Measurements from ENCODE around the gene POC1B.
"Not testable (repeated sequence)": the region's sequence is repeated elsewhere in the genome, so short reads cannot be mapped to it uniquely, and the experiment has no call there.

POC1B gene

DNA sequence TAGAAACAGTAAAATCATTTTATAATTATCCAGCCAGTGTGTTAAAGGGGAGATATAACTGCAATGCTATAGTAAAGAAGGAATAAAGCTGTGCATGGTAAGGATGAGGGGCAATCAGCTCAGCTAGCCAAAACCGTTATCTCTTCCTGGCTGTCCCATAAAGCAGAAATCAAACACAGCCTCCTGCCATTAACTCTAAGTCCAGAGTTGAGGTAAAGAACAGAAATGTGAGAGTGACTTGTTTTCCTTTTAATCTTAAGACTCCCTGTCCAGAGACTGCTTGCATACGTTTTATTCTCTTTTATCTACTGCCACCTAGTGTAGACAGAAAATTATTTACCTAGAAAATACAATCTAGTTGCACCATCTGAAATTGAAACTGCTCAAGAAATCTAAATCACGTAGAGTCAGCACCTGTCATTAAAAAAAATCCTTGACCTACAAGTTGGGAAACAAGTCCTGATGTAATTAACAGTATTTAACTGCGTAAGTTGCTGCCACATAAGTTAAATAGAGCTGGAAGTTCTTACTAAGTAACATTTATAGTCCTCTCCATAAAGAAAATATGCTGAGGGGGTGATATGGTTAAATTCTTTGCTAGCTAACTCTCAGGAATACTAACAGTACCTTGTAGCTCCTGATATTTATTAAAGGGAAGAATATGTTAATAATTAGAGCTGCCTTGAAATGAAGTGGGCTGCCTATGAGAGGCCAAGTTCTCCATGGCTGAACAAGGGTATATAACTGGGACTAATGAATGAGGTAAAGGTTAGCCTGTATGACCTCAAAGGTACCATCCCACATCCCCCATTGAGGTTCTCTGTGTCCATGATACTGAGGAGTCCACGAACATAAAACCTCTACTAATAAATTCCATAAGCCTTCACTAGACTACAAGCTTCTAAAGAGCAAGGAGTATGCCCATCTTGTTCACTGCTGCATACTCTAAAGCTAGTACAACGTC, 63.9 kb downstream of the POC1B start:
- no peak for DNase-seq (ENCODE audit: low read depth)

DNA sequence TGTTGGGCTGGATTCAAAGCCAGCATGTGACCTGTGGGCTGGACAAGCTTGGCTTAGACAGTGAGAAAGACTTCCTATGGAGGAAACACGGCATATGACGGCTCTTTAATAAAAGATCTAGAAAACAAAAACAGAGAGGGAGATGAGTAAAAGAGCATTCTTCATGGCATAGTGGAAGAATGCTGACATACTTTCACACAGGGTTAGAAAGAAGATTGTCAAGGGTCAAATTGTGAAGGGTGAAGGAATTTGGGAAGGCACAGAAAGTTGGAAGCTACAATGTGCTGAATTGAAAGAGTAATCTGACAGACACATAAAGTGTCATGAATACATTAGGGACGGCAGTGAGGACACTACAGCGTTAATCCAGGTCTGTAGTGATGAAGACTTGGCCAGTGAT, 64.7 kb downstream of the POC1B start:
- DNase-seq (ENCODE audit: low read depth): no peak

DNA sequence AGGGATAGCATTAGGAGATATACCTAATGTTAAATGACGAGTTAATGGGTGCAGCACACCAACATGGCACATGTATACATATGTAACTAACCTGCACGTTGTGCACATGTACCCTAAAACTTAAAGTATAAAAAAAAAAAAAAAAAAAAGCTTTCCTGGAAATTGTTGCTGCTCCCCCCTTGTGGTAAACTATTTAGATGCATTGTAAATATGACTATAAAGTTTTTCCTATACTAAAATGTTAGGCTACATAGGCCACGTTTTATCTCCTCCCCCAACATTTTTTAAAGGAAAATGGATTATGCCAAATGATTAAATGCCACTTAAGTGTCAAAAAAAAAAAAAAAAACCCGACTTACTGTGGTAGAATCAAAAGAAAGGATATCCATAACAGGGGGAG, 66.6 kb downstream of the POC1B start:
- not testable (repeated sequence) for DNase-seq (ENCODE audit: low read depth)

DNA sequence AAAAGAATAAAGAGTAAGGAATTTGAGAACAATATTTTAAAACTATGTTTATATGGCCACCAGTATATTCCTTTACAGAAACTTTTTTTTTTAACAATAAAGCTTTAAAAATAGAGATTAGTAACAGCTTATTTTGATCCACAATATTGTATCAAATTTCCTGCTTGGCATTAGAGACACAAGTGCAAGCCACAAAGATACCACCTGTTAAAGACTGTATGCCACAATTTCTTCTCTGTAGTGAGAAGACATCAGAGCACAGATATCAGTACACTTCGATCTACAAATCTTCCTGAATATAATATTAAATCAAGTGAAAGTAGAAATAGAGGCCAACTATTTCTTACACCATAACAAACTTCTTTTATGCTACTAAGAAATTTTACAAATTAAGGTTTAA, 69.3 kb downstream of the POC1B start:
- no peak for DNase-seq (ENCODE audit: low read depth)

DNA sequence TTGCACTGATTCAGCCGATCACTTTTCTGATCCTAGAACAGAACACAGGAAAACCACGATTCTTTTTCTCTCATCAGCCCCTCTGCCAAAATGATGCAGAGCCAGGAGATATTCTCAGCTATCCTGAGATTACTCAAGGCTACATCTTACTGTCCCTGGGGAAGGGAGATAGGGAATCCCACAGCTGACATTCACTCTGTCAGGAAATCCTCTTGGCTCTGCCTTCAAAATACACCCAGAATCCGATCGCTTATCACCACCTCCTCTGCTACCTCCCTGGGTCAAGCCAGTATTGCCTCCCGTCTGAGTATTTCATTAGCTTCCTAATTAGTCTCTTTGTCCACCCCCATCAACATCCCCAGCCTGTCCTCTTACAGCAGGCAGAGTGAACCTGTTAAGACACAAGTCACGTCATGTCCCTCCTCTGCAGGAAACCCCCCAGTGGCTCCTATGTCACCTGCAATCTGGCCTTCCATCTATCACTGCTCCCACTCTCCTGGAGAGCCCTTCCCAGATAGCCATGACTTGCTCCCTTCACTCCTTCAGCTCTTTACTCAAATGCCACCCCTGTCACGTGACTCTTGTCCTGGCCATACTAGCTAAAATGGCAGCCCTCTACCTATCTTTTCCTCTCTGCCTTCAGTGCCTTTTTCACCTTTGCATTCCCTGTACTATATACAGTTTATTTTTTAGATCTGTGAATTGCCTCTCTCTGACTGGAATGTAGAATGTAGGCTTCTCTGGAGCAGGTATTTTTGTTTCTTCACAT, 71.6 kb downstream of the POC1B start:
- DNase-seq (ENCODE audit: low read depth): no peak

DNA sequence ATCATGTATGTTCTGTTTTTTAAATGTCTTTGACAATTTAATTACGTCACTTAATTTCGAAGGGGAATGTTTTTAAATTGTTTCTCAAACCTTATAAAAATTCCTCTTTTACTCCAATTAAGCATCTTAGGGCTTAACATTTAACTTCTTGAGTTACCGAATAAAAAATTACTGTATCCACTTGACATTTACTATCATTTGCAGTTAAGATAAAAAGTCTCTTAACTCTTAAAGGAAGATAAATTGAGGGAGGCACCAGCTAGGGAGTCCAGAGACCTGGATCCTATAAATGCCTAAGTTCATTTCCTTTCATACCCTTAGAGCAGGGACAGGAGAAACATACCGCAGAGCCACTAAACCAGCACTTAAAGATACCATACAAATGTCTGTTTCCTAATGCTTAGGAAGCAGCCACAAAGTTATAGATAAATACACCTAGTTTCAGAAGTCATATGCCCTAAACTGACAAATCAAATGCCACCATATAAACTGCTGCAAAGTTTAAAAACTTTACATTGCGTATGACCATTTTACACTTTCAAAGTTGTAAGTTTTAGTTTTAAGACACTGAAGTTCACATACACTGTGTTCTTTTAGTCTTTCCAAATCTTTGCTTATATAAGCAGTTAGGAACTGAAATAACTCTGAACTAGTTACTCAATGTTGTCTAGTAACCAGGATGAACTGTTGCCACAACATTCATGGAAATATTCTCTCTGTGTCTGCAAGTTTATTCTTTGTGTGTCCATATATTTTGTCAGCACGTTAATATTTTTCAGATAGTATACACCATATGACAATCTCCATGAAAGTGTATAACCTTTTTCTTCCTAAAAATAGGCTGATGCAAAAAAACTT, 72.5 kb downstream of the POC1B start:
- DNase-seq (ENCODE audit: low read depth): no peak

DNA sequence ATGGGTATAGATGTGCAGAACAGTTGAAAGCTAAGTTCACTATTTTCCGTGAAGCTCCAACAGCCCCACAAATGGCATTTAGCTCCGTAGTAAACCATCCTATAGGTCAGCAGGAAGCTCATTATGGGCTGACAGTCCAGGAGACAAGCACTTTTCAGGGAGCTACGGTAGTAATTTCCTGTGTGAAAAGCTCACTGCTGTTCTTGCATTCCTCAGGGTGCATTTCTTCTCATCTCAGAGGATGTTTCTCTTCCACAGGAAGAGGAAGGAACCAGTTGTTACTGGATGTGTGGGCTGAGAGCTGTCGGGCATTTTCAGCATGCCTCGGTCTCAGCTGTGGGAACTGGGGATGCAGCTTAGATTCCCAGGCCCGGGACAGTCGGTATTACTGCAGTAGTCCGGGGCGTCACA, 74.0 kb downstream of the POC1B start:
- no peak for DNase-seq (ENCODE audit: low read depth)

DNA sequence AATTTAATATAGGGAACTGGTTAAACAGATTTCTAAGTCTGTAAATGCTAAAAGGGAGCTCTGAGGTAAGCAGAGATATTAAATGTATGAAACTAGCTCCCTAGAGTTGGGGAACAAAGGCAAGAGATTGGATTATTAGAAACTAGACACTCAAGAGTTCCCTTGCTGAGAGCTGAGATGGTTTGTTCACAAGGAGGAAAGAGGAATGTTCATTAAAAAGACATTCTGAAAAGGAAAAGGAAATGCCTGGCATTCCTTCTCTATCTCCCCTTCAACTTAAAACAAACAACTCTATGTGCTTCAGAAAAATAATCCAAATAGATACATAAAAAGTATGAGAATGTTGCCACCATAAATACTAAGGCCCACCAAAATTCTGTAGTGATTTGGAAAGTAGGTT, 74.9 kb downstream of the POC1B start:
- no peak for DNase-seq (ENCODE audit: low read depth)

DNA sequence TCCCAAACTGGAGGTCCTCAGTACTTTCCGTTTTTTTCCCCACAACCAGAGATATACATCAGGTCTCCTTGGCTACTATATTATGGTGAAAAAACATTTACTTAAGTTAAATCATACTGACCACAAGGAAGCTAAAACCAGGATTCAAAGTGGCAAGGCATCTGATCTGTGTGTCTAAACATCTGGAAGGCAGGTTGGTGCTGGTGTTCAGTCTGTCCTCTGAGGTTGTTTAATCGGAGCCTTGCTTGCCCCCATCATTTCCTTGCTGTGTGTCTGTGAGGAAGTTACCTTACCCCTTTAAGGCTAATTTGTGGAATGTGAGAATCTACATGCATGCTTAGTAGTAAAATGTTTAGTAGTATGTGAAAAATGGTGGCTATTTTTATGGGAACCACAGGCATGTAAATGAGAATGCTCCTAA, 76.9 kb downstream of the POC1B start:
- DNase-seq (ENCODE audit: low read depth): no peak

DNA sequence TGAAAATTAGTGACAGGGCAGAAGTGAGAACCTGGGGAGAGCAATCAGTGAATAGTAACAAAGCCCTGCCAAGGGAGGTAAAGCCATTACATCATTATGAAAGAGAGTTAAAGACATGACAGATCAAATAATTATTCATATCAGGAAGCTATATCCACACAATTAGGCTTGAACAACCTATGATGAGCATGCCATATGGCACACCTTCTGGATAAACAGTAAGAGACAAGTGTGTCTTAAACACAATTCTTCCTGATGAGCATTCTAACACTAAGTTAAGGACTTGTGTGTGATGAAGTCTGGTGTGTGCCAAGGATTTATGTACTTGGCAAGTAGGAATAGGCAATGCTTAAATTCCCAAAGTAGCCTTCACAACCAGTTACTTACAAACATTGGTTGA, 77.3 kb downstream of the POC1B start:
- no peak for DNase-seq (ENCODE audit: low read depth)

DNA sequence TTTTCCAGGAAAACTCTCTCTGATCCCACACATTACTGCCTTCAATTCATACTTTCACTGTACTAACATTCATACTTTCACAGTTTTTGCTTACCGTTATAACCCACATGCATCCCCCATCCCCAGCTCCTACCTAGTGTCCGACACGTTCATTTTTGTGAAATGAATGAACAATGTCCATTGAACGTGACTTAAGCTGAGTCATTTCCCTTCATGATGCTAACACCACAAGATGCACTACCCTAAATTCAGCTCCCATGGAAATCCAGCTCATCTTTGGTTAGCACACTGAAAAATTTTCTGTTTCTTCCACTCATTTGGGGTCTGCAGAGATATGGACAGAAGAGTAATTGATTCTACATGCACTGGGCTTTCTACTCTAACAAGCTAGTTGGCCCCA, 85.9 kb downstream of the POC1B start:
- DNase-seq (ENCODE audit: low read depth): no peak

DNA sequence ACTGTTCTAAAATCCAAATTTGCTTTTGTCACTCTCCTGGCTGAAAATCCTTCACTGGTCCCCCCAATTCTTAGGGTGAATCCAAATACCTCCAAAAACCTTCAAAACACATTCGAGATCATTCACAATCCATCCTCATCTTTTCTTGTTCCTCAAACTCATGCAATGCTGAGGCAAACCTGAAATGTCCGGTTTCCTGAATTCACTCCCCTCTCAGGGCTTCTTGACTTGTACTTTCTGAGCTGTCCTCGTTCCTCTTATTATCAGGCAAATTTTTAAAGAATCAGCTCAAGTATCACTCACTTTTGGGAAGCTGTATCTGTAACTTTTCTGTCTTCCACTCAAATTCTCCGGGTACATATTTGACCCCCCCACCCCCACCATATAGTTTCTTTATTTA, 88.6 kb downstream of the POC1B start:
- no peak for DNase-seq (ENCODE audit: low read depth)

DNA sequence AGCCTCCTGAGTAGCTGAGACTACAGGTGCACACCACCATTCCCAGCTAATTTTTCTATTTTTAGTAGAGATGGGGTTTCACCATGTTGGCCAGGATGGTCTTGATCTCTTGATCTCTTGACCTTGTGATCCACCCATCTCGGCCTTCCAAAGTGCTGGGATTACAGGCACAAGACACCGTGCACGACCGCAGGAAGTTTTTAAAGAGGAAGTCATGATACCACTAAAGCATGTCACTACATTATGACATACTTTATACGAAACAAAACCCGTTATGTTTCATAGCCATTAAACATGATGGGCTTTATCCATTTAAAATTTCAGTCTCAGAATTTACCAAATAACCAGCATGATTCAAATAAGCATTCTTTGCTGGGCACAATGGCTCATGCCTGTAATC, 89.8 kb downstream of the POC1B start:
- DNase-seq (ENCODE audit: low read depth): no peak

DNA sequence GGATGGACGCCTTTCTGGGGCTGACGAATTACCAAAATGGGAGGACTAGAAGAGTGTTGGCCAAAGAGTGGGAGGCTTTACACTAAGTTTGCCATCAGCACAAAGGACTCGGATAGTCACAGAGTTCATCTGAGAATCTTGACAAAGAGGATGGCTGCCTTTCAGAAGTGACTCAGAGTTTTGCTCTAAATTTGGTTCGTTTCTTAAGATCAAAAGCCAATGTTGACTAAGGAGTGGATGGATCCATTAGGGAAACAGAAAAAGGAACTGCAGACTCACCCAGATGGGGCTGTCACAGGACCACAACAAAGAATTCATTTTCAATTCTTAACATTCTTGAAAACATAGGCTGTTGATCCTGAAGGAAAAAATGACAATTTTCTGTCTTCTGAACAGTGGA, 92.2 kb downstream of the POC1B start:
- DNase-seq (ENCODE audit: low read depth): no peak

DNA sequence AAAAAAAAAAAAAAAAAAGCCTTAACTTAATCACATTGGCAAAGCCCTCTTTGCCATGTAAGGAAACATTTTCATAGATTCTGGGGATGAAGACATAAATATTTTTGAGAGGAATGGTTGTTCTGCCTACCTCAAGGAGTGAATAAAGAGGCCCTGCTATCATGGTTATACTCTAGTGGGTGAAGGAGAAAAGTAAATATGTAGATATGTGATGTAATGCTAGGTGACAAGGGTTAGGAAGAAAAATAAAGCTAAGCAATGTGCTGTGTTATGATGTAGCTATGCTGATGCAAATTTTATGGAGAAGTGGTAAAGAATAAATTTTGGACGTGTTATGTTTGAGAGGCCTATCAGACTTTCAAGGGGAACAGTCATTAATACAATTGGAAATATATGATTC, 93.5 kb downstream of the POC1B start:
- no peak for DNase-seq (ENCODE audit: low read depth)

DNA sequence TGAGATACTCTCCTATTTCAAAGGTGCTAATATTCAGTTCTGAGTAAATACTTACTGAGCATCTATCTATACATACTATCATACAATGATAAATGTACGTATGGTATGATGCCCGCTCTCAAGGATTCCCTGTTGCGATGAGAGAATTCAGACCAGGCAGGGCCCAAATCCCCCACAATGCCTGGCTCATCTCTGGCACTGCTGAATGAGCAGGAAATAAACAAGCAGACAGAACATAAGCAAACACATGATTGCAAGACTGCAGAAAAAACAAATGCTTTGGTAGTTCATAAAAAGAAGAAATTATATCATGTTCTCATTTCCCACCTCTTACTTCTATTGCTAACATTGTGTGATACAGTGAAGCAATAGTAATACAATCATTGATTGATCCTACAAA, 96.3 kb downstream of the POC1B start:
- DNase-seq (ENCODE audit: low read depth): no peak

DNA sequence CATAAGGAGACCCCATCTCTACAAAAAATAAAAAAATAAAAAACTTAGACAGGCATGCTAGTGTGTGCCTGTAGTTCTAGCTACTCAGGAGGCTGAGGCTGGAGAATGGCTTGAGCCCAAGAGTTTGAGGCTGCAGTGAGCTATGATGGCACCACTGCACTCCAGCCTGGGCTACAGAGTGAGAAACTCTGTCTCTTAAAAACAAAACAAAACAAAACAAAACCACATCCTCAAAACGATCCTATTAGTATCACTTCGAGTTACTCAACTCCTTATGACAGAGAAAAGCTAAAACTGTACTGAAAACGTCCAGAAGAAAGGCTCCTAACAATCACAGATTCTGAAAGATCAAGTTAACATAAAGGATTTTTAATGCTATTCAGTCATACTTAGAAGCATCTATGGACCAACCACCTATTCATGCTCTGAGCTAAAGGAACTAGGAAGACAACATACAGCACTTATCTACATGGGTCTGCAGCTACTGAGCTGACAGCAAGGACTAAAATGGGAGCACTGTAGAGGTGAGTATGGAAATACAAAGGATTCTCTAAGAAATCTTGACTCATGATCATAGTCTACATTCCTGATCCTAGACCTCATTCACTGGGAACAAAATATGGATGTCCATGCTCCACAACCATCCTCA, 98.2 kb downstream of the POC1B start:
- DNase-seq (ENCODE audit: low read depth): no peak

DNA sequence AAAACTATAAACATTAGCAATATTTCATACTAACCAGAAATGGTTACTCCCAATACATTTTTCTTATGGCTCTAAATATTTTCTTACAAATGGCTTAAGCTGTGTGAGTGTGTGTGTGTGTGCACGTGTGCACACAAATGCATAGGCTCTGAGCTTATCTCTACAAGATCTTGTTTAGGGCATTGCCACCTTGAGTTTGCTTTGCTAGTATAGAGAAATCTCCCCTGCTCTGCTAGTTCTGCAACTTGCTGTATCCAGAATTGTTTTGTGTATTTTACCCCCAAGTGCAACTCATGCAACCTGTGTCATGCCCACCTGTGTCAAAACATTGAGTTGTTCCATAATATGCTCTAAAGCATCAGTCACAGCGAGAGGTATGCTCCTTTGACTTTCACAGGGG, 101.0 kb downstream of the POC1B start:
- DNase-seq (ENCODE audit: low read depth): no peak

DNA sequence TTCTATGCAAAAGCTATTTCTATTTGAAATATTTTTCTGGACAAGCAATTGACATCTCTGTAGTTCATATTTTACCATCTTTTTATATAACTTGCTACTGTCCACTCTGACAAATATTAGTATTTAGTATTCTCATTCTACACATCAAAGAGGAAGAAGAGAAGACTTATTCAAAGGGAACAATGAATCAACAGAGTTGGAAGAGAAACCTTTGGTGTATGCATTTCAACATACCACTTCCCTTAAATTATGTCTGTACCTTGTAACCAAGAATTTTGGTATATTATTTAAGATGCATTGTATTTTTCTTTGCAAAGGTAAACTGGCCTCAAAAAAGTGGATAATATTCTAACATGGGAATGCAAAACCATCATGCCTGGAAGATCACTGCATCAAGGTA, 101.5 kb downstream of the POC1B start:
- DNase-seq (ENCODE audit: low read depth): no peak

DNA sequence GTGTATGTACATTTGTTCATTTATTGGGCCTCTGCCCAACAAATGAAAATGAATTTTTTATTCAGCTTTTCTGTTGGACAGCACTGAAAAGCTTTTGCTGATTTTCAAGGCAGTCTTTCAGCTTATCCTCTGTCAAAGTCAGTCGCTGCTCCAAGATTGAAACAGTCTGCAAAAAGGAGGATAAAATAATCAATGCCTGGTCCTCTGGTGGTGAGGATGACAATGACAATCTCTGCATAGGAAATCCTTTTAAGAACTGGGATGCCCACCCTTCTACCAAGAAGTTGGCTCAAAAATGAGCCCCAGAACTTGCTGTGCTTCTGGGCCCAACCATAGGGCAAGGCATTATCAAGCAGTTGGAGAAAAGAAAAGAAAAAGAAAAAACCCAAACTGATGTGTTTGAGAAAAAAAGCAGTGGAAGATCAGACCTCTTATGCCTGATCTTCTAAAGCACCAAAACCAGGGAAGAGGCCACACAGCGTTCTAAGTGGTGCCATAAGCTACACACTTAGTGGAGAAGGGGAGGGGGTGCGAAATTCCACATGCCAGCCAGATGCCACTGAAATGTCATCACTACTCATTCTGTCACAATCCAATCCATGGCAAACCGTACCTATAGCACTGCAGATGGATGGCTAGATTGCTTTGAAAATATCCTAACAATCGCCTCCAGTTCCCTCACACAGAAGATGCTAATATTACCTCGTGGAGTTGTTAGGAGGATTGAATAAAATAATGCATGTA, 104.6 kb downstream of the POC1B start:
- no peak for DNase-seq (ENCODE audit: low read depth)

All from T-helper 22 cell (primary cell).